ENCODE results near the gene ADM5.

DNA sequence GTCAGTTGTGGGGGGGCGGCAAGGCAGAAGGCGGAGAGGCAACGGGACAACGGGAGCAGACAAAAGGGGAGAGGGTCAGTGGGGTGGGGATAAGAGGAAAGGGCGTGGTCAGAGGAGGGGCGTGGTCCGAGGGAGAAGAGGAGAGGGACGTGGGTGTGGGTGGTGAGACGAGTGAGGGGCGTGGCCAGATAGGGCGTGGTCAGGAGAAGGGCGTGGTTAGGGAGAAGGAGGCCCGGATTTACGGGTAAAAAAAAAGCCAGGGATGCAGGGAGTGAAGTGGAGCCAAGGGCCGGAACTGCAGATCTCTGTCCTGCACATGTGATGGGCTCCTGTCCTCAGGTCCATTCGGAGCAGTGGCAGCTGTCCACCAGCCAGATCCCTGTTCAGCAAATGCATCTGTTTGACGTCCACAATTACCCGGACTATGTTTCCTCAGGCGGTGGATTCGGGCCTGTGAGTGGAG lies 23.0 kb downstream of the ADM5 start:
- no peak for TF ChIP-seq YY1 (IDR thresholded peaks at IDR 0.05; ENCODE audit: low read depth)
- TF ChIP-seq, protein P1, sequence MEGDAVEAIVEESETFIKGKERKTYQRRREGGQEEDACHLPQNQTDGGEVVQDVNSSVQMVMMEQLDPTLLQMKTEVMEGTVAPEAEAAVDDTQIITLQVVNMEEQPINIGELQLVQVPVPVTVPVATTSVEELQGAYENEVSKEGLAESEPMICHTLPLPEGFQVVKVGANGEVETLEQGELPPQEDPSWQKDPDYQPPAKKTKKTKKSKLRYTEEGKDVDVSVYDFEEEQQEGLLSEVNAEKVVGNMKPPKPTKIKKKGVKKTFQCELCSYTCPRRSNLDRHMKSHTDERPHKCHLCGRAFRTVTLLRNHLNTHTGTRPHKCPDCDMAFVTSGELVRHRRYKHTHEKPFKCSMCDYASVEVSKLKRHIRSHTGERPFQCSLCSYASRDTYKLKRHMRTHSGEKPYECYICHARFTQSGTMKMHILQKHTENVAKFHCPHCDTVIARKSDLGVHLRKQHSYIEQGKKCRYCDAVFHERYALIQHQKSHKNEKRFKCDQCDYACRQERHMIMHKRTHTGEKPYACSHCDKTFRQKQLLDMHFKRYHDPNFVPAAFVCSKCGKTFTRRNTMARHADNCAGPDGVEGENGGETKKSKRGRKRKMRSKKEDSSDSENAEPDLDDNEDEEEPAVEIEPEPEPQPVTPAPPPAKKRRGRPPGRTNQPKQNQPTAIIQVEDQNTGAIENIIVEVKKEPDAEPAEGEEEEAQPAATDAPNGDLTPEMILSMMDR (IDR thresholded peaks at IDR 0.05) = no peak
- TF ChIP-seq SIN3A (IDR thresholded peaks at IDR 0.05; ENCODE audit: borderline replicate concordance, low read depth, low read length) = no peak
- no peak for TF ChIP-seq FOXM1 (IDR thresholded peaks at IDR 0.05; ENCODE audit: low read depth)
- TF ChIP-seq, protein P2, sequence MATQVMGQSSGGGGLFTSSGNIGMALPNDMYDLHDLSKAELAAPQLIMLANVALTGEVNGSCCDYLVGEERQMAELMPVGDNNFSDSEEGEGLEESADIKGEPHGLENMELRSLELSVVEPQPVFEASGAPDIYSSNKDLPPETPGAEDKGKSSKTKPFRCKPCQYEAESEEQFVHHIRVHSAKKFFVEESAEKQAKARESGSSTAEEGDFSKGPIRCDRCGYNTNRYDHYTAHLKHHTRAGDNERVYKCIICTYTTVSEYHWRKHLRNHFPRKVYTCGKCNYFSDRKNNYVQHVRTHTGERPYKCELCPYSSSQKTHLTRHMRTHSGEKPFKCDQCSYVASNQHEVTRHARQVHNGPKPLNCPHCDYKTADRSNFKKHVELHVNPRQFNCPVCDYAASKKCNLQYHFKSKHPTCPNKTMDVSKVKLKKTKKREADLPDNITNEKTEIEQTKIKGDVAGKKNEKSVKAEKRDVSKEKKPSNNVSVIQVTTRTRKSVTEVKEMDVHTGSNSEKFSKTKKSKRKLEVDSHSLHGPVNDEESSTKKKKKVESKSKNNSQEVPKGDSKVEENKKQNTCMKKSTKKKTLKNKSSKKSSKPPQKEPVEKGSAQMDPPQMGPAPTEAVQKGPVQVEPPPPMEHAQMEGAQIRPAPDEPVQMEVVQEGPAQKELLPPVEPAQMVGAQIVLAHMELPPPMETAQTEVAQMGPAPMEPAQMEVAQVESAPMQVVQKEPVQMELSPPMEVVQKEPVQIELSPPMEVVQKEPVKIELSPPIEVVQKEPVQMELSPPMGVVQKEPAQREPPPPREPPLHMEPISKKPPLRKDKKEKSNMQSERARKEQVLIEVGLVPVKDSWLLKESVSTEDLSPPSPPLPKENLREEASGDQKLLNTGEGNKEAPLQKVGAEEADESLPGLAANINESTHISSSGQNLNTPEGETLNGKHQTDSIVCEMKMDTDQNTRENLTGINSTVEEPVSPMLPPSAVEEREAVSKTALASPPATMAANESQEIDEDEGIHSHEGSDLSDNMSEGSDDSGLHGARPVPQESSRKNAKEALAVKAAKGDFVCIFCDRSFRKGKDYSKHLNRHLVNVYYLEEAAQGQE (IDR thresholded peaks at IDR 0.05; ENCODE audit: low read depth, low read length) = no peak
- peak; percentile 89 for TF ChIP-seq MXI1 (IDR thresholded peaks at IDR 0.05; ENCODE audit: low read depth, low read length)
- no peak for TF ChIP-seq SMC3 (IDR thresholded peaks at IDR 0.05; ENCODE audit: low read depth, low read length)
- no peak for TF ChIP-seq RAD21 (IDR thresholded peaks at IDR 0.05; ENCODE audit: low read length)
- no peak for TF ChIP-seq EP300 (IDR thresholded peaks at IDR 0.05; ENCODE audit: borderline replicate concordance in 1 of 2, low read depth in 1 of 2, low read length in 1 of 2)
- TF ChIP-seq, protein P3, sequence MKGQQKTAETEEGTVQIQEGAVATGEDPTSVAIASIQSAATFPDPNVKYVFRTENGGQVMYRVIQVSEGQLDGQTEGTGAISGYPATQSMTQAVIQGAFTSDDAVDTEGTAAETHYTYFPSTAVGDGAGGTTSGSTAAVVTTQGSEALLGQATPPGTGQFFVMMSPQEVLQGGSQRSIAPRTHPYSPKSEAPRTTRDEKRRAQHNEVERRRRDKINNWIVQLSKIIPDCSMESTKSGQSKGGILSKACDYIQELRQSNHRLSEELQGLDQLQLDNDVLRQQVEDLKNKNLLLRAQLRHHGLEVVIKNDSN (IDR thresholded peaks at IDR 0.05; ENCODE audit: borderline replicate concordance, low read depth) = no peak
- peak; percentile 55; the same call in 1 of the 2 replicates for TF ChIP-seq POLR2AphosphoS5 (IDR thresholded peaks at IDR 0.05; ENCODE audit: low read depth, low read length)
- TF ChIP-seq RXRA (IDR thresholded peaks at IDR 0.05; ENCODE audit: borderline replicate concordance, low read depth) = no peak
- no peak for TF ChIP-seq TEAD4 (IDR thresholded peaks at IDR 0.05; ENCODE audit: borderline replicate concordance, insufficient read depth)
